HG03442 (cell line): ENCODE results near the gene SUPT3H.
"Not testable (repeated sequence)": the region's sequence is repeated elsewhere in the genome, so short reads cannot be mapped to it uniquely, and the experiment has no call there.

Experiments
- ATAC-seq: cut with Tn5 transposase; IDR thresholded peaks from one replicate; pipeline ENCODE4 v1.9.1; 2021; ENCODE audit warnings: mild to moderate bottlenecking, moderate library complexity; ENCODE audit not compliant: unreplicated experiment

The SUPT3H gene

DNA sequence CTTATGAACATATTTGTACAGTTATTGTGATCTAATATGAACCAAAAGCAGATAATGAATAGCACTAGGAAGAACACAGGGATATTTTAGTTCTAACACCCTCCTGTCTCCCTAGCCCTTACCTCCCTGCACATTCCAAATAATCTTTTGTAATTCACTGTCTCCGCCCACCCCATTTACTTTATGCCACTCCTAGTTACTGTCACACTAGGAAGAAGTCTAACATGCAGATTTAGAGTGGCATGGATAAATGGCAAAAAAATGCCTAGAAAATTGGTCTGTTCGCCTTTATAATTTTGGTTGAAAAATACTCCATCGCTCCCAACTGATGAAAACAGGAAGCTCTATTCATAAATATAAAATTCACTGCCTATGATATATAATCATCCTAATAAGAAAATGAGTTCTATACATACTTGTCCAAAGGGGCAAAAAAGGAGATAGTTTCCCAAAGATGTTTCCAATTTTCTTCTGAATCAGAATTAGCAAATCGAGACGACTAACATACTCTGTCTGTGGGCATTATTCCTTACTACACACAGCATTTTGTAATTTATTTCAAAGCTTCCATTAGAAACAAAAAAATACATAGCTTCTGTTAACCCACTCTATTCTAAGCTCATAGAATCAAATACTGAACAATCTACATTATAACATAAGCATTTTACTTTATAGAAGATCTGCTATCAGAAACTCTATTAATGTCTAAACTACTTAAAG, 50.9 kb downstream of the SUPT3H start:
- ATAC-seq = no peak

DNA sequence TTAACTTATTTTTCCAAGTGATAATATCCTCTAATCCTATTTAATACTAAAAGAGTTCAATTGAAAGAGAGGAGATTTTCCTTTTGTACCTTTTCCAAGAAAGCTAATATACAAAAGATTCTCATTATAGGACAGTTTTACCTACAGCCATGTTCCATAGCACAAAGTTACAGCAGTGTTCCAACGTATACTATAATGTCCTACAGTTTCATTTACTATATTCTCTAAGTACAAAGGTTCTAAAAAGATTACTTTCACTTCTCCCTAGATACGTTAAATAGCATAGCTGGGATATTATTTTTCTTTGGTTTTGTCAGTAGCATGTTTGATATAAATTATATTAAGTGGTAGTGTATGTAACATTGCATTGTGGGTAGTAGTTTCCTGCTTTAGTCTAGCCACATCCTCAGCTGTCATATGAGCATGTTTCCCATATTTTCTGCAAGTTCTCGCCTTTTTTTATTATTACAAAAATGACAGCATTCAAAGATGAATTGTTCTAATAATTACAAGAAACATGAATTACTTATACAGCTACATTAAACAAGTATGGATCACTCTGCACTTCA, 54.0 kb downstream of the SUPT3H start:
- ATAC-seq = no peak

DNA sequence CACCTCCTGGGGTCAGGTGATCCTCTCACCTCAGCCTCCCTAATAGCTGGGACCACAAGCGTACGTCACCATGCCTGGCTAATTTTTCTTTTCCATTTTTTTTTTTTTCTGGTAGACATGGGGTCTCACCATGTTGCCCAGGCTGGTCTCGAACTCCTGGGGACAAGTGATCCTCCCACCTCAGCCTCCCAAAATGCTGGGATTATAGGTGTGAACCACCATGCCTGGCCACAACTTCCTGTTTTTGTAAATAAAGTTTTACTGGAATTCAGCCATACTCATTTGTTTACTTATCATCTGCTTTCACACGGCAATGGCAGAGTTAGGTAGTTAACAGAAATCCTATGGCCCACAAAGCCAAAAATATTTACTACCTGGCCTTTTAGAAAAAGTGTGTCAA, 57.4 kb downstream of the SUPT3H start:
- no peak for ATAC-seq

DNA sequence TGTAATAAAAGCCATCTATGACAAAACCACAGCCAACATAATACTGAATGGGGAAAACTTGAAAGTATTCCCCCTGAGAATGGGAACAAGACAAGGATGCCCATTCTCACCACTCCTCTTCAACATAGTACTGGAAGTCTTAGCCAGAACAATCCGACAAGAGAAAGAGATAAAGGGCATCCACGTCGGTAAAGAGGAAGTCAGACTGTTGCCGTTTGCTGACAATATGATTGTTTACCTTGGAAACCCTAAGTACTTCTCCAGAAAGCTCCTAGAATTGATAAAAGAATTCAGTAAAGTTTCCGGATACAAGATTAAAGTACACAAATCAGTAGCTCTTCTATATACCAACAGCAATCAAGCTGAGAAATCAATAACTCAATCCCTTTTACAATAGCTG, 63.6 kb downstream of the SUPT3H start:
- no peak for ATAC-seq

DNA sequence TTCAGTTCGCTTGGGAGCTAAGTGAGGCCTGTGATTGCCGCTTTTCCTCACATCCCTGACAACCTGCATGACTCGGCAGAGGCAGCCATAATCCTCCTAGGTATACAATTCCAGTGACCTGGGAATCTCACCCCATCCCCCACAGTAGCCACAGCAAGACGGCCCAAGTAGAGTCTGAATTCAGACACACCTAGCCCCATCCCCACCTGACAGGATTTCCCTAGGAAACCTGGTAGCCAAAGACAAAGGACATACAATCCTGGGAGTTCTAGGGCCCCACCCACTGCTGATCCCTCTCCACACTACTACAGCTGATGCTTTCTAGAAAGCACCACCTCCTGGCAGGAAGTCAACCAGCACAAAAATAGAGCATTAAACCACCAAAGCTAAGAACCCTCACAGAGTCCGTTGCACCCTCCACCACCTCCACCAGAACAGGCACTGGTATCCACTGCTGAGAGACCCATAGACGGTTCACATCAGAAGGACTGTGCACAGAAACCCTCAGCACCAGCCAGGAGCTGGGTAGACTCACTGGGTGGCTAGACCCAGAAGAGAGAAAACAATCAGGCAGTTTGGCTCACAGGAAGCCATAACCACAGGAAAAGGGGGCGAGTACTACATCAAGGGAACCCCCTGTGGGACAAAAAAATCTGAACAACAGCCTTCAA, 67.5 kb downstream of the SUPT3H start:
- no peak for ATAC-seq

DNA sequence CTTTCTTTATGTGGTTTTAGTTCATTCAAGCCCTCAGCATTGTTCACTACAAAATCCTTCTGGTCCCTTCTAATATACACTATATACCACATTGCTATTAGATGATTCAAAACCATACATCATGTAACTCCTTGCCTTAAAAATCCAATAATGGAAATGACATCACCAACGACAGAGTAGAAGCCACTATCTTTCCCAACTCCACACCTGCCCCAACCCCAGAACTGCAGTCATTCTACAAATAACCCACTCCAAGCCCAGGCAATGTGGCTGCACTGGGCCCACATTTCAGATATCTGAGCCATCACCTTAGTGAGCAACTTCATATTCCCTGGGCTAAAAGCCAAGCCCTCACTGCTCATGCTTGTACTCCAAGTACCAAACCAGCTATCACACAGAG, 72.2 kb downstream of the SUPT3H start:
- ATAC-seq = no peak

DNA sequence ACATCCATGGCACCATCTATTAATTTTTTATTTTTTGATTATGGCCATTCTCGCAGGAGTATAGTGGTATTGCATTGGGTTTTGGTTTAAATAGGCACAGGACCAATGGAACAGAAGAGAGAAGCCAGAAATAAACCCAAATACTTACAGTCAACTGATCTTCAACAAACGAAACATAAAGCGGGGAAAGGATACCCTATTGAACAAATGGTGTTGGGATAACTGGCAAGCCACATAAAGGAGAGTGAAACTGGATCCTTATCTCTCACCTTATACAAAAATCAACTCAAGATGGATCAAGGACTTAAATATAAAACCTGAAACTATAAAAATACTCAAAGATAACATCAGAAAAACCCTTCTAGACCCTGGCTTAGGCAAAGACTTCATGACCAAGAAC, 74.9 kb downstream of the SUPT3H start:
- ATAC-seq = no peak

DNA sequence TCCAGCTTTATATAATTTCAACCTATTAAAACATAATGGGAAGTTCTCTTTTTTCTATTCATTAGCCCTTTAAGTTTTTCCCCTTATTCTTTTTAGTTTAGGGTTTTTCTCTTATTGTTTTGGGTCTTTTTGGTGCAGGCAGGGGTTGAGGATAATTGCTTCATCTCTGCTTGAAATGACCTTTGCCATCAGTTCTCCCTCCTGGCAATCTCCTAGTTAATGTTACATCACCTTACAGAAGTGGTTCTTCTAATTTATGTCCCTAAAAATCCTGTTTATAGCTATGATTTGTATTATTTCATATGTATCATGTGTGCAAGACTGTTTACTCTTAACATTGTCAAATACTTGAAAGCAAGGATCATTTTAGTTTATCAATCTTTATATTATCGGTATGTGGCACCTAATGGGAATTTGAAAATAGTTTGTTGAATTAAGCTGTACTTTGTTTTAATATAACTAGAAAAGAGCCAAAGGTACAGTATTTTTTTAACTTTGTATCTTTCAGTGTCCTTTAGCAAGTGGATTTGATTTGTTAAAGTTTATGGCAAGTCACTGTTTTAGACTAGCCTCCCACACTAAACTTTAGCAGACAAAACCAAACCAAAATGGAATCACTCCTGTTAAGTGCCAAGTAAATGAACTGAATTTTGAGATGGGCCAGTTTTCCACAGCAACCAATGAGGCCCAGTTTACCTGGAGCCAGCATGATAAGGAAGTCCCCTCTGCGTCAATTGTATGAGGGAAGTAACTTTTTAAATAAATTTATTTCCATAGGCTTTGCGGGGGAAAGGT, 76.2 kb downstream of the SUPT3H start:
- ATAC-seq = no peak

DNA sequence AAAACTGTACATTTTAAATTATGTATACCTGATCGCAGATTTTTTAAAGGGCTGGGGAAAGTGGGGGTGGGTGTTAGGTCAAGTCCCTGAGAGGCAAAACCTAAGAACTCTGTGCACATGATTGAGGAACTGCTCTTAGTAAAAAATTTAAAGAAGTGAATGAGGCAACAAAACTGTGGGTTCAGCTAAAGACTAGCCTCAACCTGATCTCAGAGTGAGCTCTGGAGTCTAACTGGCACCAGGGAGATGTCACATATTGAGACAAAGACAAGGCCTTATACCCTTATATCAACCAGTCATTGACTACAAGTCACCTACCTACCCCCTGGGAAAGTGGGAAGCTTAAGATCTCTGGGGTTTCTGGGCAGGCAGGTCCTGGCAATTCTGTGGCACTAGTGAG, 77.0 kb downstream of the SUPT3H start:
- ATAC-seq = no peak

DNA sequence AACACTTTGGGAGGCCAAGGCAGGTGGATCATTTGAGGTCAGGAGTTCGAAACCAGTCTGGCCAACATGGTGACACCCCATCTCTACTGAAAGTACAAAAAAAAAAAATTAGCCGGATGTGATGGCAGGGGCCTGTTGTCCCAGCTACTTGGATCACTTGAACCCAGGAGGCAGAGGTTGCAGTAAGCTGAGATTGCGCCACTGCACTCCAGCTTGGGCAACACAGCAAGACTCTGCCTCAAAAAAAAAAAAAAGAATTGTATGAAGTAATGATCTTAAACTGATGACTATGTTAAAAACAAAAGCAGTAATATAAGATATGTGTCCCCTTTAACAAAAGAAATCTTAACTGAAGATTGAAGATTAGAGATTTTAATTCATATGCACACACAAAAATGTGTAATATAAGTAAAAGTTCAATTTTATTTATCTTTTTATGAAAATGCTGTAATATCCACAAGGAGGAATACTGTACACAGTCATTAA, 78.6 kb downstream of the SUPT3H start:
- no peak for ATAC-seq

DNA sequence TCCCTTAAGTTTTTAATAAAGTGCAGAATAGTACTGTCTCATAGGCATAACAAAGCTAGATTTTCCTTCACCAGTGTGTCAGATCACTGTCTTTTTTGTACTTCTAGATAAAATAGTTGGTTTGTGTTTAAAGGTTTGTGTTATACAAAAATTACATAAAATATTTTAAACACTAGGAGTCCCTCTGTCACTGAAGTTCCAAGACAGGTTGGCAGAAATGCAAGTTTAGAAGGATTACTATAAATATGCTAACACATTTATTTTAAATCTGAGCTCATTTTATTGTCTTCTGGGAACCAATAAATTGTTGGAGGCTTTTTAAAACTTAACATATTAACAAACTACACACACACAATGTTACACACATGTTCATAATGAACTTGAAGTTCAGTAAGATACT, 80.4 kb downstream of the SUPT3H start:
- no peak for ATAC-seq

DNA sequence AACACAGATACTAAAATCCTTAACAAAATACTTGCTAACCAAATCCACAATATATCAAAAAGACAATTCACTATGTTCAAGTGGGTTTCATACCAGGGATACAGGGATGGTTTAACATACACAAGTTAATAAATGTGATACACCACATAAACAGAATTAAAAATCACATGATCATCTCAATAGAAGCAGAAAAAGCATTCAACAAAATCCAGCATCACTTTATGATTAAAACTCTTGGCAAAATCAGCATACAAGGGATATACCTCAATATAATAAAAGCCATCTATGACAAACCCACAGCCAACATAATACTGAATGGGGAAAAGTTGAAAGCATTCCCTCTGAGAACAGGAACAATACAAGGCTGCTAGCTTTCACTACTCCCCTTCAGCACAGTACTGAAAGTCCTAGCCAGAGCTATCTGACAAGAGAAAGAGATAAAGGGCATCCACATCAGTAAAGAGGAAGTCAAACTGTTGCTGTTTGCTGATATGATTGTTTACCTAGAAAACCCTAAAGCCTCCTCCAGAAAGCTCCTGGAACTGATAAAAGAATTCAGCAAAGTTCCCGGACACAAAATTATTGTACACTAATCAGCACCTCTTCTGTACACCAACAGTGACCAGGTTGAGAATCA, 83.6 kb downstream of the SUPT3H start:
- ATAC-seq = not testable (repeated sequence)

DNA sequence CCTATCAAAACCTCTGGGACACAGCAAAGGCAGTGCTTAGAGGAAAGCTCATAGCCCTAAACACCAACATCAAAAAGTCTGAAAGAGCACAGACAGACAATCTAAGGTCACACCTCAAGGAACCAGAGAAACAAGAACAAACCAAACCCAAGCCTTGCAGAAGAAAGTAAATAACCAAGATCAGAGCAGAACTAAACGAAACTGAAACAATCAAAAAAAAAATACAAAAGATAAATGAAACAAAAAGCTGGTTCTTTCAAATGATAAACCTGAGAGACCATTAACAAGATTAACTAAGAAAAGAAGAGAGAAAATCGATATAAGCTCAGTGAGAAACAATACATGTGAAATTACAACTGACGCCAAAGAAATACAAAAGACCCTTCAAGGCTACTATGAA, 84.4 kb downstream of the SUPT3H start:
- ATAC-seq = no peak

DNA sequence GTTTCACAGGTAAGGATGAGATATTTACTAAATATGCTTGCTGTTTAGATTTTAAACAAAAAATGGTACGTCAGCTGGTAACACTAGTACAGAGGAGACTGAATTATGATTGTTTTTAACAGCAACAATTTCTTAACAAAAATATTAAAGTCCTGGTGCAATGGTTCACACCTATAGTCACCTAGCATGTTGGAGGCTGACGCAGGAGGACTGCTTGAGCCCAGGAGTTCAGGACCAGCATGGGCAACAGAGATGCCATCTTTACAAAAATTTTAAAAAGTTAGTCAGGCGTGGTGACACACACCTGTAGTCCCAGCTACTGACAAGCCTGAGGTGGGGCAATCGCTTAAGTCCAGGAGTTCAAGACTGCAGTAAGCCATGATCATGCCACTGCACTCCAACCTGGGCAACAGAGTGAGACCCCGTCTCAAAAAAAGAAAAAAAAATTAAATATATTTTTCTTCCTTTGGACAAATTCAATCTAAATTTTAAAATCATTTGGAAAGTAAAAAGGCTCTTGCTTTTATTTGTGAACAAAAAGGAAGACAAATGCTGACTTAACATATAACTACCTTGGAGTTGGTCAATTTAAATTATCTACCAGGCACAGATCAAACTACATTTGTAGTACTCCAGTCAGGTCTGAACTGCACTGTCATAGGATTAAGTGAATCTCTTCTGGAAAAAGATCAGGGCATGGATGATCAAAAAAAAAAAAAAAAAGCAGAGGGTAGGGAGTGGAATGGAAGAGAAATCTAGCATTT, 87.8 kb downstream of the SUPT3H start:
- no peak for ATAC-seq

DNA sequence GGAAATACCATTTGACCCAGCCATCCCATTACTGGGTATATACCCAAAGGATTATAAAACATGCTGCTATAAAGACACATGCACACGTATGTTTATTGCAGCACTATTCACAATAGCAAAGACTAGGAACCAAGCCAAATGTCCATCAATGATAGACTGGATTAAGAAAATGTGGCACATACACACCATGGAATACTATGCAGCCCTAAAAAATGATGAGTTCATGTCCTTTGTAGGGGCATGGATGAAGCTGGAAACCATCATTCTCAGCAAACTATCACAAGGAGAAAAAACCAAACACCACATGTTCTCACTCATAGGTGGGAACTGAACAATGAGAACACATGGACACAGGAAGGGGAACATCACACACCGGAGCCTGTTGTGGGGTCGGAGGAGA, 91.0 kb downstream of the SUPT3H start:
- ATAC-seq = not testable (repeated sequence)

DNA sequence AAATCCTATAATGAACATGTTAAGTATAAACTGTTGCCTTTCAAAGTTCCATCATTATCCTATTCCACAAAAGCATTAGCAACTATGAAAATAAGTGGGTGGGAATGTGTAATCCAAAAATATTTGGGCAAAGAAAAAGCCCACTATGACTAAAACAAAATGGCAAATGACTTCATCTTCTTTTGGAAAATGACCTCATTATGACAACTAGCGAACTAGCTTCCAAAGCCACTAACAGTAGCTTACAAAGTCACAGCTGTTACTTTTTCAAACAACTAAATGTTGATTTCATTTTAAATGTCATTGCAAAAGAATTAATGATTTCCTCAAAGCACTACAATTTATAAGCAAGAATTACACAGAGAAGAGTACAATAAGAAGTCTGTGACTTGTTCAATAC, 99.4 kb downstream of the SUPT3H start:
- no peak for ATAC-seq

DNA sequence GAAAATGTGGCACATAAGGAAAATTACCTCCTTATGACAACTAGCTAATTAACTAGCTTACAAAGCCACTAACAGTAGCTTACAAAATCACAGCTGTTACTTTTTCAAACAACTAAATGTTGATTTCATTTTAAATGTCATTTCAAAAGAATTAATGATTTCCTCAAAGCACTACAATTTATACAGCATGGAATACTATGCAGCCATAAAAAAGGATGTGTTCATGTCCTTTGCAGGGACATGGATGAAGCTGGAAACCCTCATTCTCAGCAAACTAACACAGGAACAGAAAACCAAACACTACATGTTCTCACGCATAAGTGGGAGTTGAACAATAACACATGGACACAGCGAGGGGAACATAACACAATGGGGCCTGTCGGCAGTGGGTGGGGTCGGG, 100.0 kb downstream of the SUPT3H start:
- ATAC-seq = not testable (repeated sequence)

DNA sequence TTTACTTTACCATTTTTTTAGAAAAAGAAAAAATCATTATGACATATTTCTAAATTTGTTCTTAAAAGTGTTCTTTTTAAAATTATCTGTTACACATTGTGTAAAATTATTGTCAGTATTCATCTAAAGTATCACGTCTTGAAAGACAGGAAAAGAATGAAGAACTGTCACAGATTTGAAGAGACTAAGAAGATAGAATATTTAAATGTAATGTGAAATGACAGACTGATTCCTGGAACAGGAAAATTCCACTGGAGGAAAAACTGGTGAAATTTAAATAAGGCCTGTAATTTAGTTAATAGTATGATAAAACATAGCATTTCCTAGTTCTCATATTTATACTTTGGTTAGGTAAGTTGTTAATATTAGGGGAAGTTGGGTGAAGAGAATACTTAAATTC, 102.4 kb downstream of the SUPT3H start:
- no peak for ATAC-seq

DNA sequence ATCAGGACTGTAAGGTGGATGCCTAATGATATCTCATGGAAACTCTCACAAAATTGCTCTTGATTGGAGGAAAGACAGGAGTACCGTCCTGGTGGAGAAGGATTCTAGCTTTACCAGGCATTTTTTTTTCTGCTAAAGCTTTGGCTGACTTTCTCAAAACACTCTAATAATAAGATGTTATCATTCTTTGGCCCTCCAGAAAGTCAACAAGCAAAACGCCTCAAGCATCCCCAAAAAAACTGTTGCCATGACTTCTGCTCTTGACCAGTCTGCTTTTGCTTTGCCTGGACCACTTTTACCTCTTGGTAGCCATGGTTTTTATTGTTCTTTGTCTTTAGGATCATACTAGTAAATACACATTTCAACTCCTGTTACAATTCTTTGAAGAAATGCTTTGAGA, 105.1 kb downstream of the SUPT3H start:
- no peak for ATAC-seq

DNA sequence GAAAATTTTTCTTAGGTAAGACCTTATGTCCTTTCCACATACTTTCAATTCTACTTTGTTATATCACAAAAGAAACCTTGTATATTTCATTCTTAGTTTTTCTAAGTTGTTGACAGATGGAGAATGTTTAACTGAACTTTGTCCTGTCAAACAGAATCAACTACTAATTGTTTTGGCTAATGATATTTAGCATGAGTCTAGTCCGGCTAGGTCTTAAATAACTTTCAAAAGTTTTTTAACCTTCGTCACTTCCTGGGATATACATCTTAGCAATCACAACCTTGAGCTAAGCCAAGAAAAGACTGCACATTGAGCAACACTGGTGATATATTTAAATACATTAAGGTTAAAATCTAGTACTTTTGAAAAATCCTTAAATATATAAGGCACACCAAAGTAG, 112.5 kb downstream of the SUPT3H start:
- no peak for ATAC-seq
